ENCODE results near the gene LTB4R. TPM values are rescaled to one million over a fixed set of nuclear protein-coding genes. Genes with fewer than 3 reads are reported as not detected.

LTB4R gene
- total RNA-seq, 2 experiments from 2014 or later: 11.6 to 11.7 TPM

DNA sequence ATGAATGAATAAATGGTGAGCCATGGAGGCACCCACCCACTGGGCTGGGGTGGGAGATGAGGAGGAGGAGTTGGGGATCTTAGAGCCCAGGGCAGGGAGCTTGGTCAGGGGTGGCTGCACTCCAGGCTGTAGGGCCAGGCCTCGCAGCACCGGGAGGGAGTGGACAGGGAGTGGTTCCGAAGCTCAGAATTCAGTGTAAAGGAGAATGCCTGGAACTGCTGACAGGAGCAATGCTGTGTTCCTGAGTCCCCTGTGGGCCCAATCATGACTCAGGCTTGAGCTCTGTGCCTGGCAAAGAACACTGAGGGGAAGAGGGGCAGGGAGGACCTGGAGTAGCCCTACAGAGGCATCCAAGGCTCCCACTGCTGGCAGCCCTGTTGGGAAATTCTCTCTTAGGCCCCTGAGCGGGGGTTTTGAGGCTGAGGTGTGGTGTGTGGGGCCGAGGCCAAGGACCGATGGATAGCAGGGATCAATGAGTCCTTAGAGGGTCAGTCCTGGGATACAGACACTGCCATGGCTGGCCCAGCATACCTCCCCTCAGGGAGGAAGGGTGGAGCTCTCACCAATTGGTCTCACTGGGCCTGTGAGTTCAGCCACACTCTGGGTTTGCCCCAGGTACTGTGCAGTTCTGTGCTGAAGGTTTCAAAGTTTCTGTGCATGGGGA, 30.4 kb upstream of the LTB4R start:
- ATAC-seq: no peak
- intact Hi-C loops (cut with micrococcal nuclease): no loop called here
- Mint-ChIP-seq H3K27me3 (no peaks in the 10 kb centered on the region), H3K4me3 (no peak overlapping the region), H3K36me3 (ENCODE audit: low read depth) (peaks cover 7% of the 10 kb centered on the region), H3K4me1 (ENCODE audit: low read depth) (peaks cover 45% of the 10 kb centered on the region), H3K27ac (no peak overlapping the region), H3K9me3 (peaks cover 3% of the 10 kb centered on the region)
- CTCF ChIA-PET: interaction anchor here (1.1 to 8.1 kb wide), 10 partner anchors 10 to 191 kb away, joined by 3 to 85 read pairs (median 10); partner anchors contain the start of genes CIDEB, DHRS1, IRF9 and KHNYN
- no peak for DNase-seq
- TF ChIP-seq, protein P1, sequence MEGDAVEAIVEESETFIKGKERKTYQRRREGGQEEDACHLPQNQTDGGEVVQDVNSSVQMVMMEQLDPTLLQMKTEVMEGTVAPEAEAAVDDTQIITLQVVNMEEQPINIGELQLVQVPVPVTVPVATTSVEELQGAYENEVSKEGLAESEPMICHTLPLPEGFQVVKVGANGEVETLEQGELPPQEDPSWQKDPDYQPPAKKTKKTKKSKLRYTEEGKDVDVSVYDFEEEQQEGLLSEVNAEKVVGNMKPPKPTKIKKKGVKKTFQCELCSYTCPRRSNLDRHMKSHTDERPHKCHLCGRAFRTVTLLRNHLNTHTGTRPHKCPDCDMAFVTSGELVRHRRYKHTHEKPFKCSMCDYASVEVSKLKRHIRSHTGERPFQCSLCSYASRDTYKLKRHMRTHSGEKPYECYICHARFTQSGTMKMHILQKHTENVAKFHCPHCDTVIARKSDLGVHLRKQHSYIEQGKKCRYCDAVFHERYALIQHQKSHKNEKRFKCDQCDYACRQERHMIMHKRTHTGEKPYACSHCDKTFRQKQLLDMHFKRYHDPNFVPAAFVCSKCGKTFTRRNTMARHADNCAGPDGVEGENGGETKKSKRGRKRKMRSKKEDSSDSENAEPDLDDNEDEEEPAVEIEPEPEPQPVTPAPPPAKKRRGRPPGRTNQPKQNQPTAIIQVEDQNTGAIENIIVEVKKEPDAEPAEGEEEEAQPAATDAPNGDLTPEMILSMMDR (IDR thresholded peaks at IDR 0.05): no peak
- POLR2A ChIA-PET: interaction anchor here (0.8 to 3.3 kb wide), 5 partner anchors 8 to 68 kb away, joined by 3 to 14 read pairs (median 4); partner anchors contain the start of genes CHMP4A, DHRS1 and NOP9

DNA sequence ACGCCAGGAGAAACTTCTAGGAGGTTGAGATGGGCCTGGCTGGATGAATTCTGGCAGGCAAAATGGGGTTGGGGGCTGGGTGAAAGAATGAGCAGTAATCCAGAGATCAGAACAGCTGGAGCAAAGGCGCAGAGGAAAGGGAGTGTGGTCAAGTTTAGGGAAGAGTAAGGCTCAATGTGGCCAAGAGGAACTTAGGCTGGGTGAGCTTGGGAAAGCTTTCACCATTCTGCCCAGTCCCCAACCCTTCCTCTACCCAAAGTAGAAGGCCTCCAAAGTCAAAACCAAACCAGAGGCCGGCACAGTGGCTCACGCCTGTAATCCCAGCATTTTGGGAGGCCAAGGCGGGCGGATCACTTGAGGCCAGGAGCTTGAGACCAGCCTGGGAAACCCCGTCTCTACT, 29.7 kb upstream of the LTB4R start:
- TF ChIP-seq, protein P1 (IDR thresholded peaks at IDR 0.05): no peak
- peaks cover 3% of the 10 kb centered on the region for H3K9me3 Mint-ChIP-seq
- intact Hi-C loops (cut with micrococcal nuclease): no loop called here
- ATAC-seq (no peak), DNase-seq (no peak)
- peaks cover 44% of the 10 kb centered on the region for H3K4me1 Mint-ChIP-seq (ENCODE audit: low read depth)
- ChIA-PET POLR2A (interaction anchor here (0.6 to 1.6 kb wide), 4 partner anchors 8 to 39 kb away, joined by 3 to 4 read pairs (median 4); partner anchors contain the start of gene TINF2), CTCF (interaction anchor here (1.9 to 8.1 kb wide), 5 partner anchors 8 to 39 kb away, joined by 7 to 85 read pairs (median 47); partner anchors contain the start of genes CIDEB, DHRS1, LTB4R and LTB4R2)
- no peak overlapping the region for H3K4me3 Mint-ChIP-seq
- no peaks in the 10 kb centered on the region for H3K27me3 Mint-ChIP-seq
- H3K36me3 Mint-ChIP-seq (ENCODE audit: low read depth): peaks cover 7% of the 10 kb centered on the region
- no peak overlapping the region for H3K27ac Mint-ChIP-seq

DNA sequence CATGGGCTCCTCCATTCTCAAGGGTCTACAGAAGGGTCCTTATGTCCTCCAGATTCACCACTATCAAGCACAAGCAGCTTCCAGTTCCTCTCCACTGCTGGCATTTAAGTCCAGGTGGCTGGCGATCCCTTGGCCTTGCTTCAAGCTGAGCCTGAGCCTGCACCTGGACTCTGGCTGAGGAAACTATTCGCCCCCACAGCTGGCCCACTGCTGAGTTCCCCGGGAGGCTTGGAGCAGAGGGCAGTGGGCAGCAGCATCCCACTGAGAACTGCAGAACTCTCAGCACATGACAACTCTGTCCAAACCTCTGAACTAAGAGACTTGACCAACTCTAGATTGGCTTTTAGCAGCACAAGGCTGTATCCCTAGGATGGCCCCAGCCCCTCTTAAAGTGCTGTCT, 28.6 kb upstream of the LTB4R start:
- Mint-ChIP-seq H3K36me3 (ENCODE audit: low read depth) (peaks cover 7% of the 10 kb centered on the region), H3K27ac (no peak overlapping the region), H3K9me3 (peaks cover 3% of the 10 kb centered on the region), H3K4me3 (no peak overlapping the region), H3K27me3 (no peaks in the 10 kb centered on the region), H3K4me1 (ENCODE audit: low read depth) (peaks cover 33% of the 10 kb centered on the region)
- TF ChIP-seq, protein P1 (IDR thresholded peaks at IDR 0.05): no peak
- ChIA-PET CTCF (interaction anchor here (1.0 to 8.1 kb wide), 7 partner anchors 9 to 51 kb away, joined by 3 to 85 read pairs (median 9); partner anchors contain the start of genes CIDEB, DHRS1, LTB4R and LTB4R2), POLR2A (interaction anchor here (0.9 to 1.6 kb wide), 3 partner anchors 10 to 19 kb away, joined by 3 to 4 read pairs (median 4); no protein-coding TSS in a partner anchor)
- intact Hi-C loops (cut with micrococcal nuclease): no loop called here
- no peak for DNase-seq
- no peak for ATAC-seq

DNA sequence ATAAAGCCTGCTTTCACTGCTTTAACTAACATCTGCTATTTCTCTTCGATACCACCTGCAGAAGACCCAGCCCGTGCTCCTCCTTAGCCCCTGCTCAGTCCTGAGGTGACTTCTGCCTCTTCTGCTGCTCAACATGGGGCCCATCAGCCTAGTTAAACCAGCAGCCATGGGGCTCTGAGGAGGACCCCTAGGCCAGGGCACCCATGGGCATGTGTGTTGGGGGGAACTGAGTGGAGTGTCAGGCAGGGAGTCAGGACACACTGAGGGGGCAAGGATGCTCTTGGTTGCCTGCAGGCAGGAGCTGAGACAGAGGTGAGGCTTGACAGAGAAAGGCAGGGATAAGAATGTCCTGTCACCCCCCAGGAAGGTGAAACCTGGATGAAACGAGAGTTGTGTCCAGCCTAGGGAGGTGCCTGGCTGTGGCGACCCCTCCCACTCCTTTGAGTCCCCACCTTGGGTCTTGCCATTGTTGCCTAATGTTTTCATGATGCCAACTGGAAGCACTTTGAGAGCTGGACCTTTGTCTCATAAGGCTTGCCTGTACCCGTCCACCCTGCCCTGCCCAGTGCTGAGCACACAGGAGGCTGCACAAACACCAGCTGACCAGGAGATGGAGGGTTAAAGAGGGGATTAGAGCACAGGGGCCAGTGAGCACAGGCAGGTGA, 27.4 kb upstream of the LTB4R start:
- no peak overlapping the region for H3K27ac Mint-ChIP-seq
- intact Hi-C loops (cut with micrococcal nuclease): no loop called here
- ATAC-seq (no peak), DNase-seq (no peak)
- no peaks in the 10 kb centered on the region for H3K27me3 Mint-ChIP-seq
- H3K9me3 Mint-ChIP-seq: no peaks in the 10 kb centered on the region
- H3K4me1 Mint-ChIP-seq (ENCODE audit: low read depth): peaks cover 24% of the 10 kb centered on the region
- POLR2A ChIA-PET: interaction anchor here (0.9 to 2.0 kb wide), 2 partner anchors 13 to 41 kb away, joined by 3 to 8 read pairs; partner anchors contain the start of gene RABGGTA
- TF ChIP-seq, protein P1 (IDR thresholded peaks at IDR 0.05): no peak
- peaks cover 1% of the 10 kb centered on the region for H3K36me3 Mint-ChIP-seq (ENCODE audit: low read depth)
- H3K4me3 Mint-ChIP-seq: no peak overlapping the region
- CTCF ChIA-PET: interaction anchor here (1.0 to 8.1 kb wide), 5 partner anchors 10 to 49 kb away, joined by 3 to 85 read pairs (median 7); partner anchors contain the start of genes CIDEB, DHRS1, LTB4R and LTB4R2

Measured in activated CD8-positive, alpha-beta T cell treated with anti-CD3 and anti-CD28 coated beads for 36 hours (primary cell).